AG04449 (cell line): Measurements from ENCODE around the gene TMEM87A.
"Not testable (repeated sequence)": the region's sequence is repeated elsewhere in the genome, so short reads cannot be mapped to it uniquely, and the experiment has no call there.

Experiments used
- CTCF ChIA-PET: fragments of 350-600 bp; formaldehyde crosslinking; extraction: SDS; loops from one replicate; lab custom pipeline; 2021; ENCODE audit warnings: antibody characterized with exemption; lab: Yijun Ruan, JAX
- POLR2A ChIA-PET: fragments of 400-600, 350-600 bp; formaldehyde crosslinking; extraction: SDS; loops from one replicate; lab custom pipeline; 2020; ENCODE audit warnings: antibody characterized with exemption, inconsistent platforms; lab: Yijun Ruan, JAX
- DNase-seq: peaks from one replicate; pipeline ENCODE4 v3.0.0-alpha.2; 2010; ENCODE audit warnings: low read depth, low spot score
- H3K4me3 ChIP-seq: 2 replicates; pipeline ENCODE4 v1.5.1; 2011; ENCODE audit warnings: low read depth, mild to moderate bottlenecking, control low read depth, low read length
- CTCF ChIP-seq: IDR thresholded peaks from one replicate; pipeline ENCODE4 v1.5.1; 2011; ENCODE audit warnings: mild to moderate bottlenecking, moderate library complexity, low read length, control low read depth, inconsistent platforms; ENCODE audit not compliant: insufficient read depth; ENCODE audit errors: missing control alignments

TMEM87A gene

GRCh38 chr15:42253300-42253699 lies 19.9 kb downstream of the TMEM87A start:
- POLR2A ChIA-PET = no interaction called here
- no peak for TF ChIP-seq CTCF
- CTCF ChIA-PET = interaction anchor here (1.2 kb wide), 1 partner anchor 132 kb away, joined by 4 read pairs; no protein-coding TSS in a partner anchor

GRCh38 chr15:42240823-42241222 lies 32.4 kb downstream of the TMEM87A start:
- no peak for TF ChIP-seq CTCF
- CTCF ChIA-PET = interaction anchor here (1.1 kb wide), 1 partner anchor 144 kb away, joined by 3 read pairs; no protein-coding TSS in a partner anchor
- POLR2A ChIA-PET = no interaction called here
- DNase-seq = no peak
- H3K4me3 ChIP-seq = no peak overlapping the region

More at GRCh38 chr15:42253300-42253699, 19.9 kb downstream of the TMEM87A start:
- no peak for DNase-seq
- no peak overlapping the region for H3K4me3 ChIP-seq

GRCh38 chr15:42239528-42240182 lies 33.6 kb downstream of the TMEM87A start:
- TF ChIP-seq CTCF = no peak
- CTCF ChIA-PET = interaction anchor here (0.9 kb wide), 1 partner anchor 11 kb away, joined by 4 read pairs; no protein-coding TSS in a partner anchor
- H3K4me3 ChIP-seq = no peak overlapping the region
- POLR2A ChIA-PET = no interaction called here
- peak; percentile 19 for DNase-seq

- no peak for DNase-seq
- no peak for TF ChIP-seq CTCF
- H3K4me3 ChIP-seq = no peak overlapping the region
- ChIA-PET POLR2A (no interaction called here), CTCF (no interaction called here)
Measured at GRCh38 chr15:42233107-42233506, 40.1 kb downstream of the TMEM87A start.

GRCh38 chr15:42232606-42233005 lies 40.6 kb downstream of the TMEM87A start:
- no peak for TF ChIP-seq CTCF
- no peak for DNase-seq
- no peak overlapping the region for H3K4me3 ChIP-seq
- CTCF ChIA-PET = no interaction called here
- POLR2A ChIA-PET = no interaction called here

GRCh38 chr15:42231088-42231487 lies 42.1 kb downstream of the TMEM87A start:
- ChIA-PET CTCF (no interaction called here), POLR2A (no interaction called here)
- no peak overlapping the region for H3K4me3 ChIP-seq
- DNase-seq = no peak
- no peak for TF ChIP-seq CTCF

- DNase-seq, H3K4me3 ChIP-seq, POLR2A ChIA-PET: not testable (repeated sequence)
- CTCF ChIA-PET = interaction anchor here (0.9 to 2.4 kb wide), 4 partner anchors 9 to 156 kb away, joined by 4 to 9 read pairs (median 4); no protein-coding TSS in a partner anchor
Measured at GRCh38 chr15:42228981-42229380, 44.3 kb downstream of the TMEM87A start.
